IMR-90 (cell line): ENCODE results near the gene GCH1. TPM values are rescaled to one million over a fixed set of nuclear protein-coding genes. Genes with fewer than 3 reads are reported as not detected.

Source experiments
- ATAC-seq: fragments of 200-7000 bp; cut with Tn5 transposase; 2 replicates; pipeline ENCODE4 v1.9.1; 2020; ENCODE audit warnings: low read depth, mild to moderate bottlenecking, moderate library complexity
- BruUV-seq: library from RNA; stranded (reverse); fragments of 400-500 nt; replicated peaks from 2 replicates; lab custom pipeline; 2021; lab: Mats Ljungman, UMichigan
- CTCF ChIA-PET: fragments of 300-600 bp; formaldehyde crosslinking; extraction: SDS; loops from one replicate; lab custom pipeline; 2021; ENCODE audit warnings: antibody characterized with exemption; lab: Yijun Ruan, JAX
- POLR2A ChIA-PET: fragments of 300-600 bp; sonication (Branson Sonifier 250); formaldehyde crosslinking; loops from one replicate; lab custom pipeline; 2022; ENCODE audit warnings: antibody characterized with exemption; ENCODE audit not compliant: unreplicated experiment; lab: Charles Lee
- DNase-seq: peaks from one replicate; pipeline ENCODE4 v3.0.0; 2013
- H2AFZ ChIP-seq: replicated peaks from 2 replicates; pipeline ENCODE3; 2013; ENCODE audit warnings: low read length, mild to moderate bottlenecking; ENCODE audit not compliant: poor library complexity
- H2AK5ac ChIP-seq: 2 replicates; pipeline ENCODE4 v1.6.1; 2013; ENCODE audit warnings: low read depth, low read length, inconsistent platforms
- H2AK9ac ChIP-seq: replicated peaks from 2 replicates; pipeline ENCODE3; 2013; ENCODE audit warnings: mild to moderate bottlenecking, low read depth, low read length, moderate library complexity; ENCODE audit not compliant: poor library complexity
- H2BK120ac ChIP-seq: 2 replicates; pipeline ENCODE4 v1.6.1; 2013; ENCODE audit warnings: low read depth, low read length, inconsistent platforms
- H2BK15ac ChIP-seq: 3 replicates; pipeline ENCODE4 v1.6.1; 2013; ENCODE audit warnings: low read depth, low read length, inconsistent platforms
- H2BK20ac ChIP-seq: 2 replicates; pipeline ENCODE4 v1.6.1; 2013; ENCODE audit warnings: low read depth, mild to moderate bottlenecking, inconsistent platforms, low read length, moderate library complexity
- H2BK5ac ChIP-seq: 2 replicates; pipeline ENCODE4 v1.6.1; 2013; ENCODE audit warnings: mild to moderate bottlenecking, low read depth, low read length, inconsistent platforms; ENCODE audit not compliant: poor library complexity, severe bottlenecking
- H3K14ac ChIP-seq: replicated peaks from 2 replicates; pipeline ENCODE4 v1.6.1; 2013; ENCODE audit warnings: low read depth, low read length, inconsistent platforms
- H3K18ac ChIP-seq: 2 replicates; pipeline ENCODE4 v1.6.1; 2013; ENCODE audit warnings: low read depth, low read length, control low read depth
- H3K23ac ChIP-seq: 2 replicates; pipeline ENCODE4 v1.6.1; 2013; ENCODE audit warnings: low read depth, low read length, inconsistent platforms
- H3K27ac ChIP-seq: 2 replicates; pipeline ENCODE4 v1.5.1; 2013; ENCODE audit warnings: mild to moderate bottlenecking, control low read depth, low read length; ENCODE audit not compliant: insufficient read depth
- H3K27me3 ChIP-seq: 2 replicates; pipeline ENCODE4 v1.6.1; 2013; ENCODE audit warnings: low read length; ENCODE audit not compliant: control insufficient read depth, insufficient read depth
- H3K36me3 ChIP-seq: 2 replicates; pipeline ENCODE4 v1.6.1; 2013; ENCODE audit warnings: low read length, mixed read lengths; ENCODE audit not compliant: control insufficient read depth, insufficient read depth
- H3K4ac ChIP-seq: 2 replicates; pipeline ENCODE4 v1.6.1; 2013; ENCODE audit warnings: low read depth, low read length, inconsistent platforms
- H3K4me1 ChIP-seq: 2 replicates; pipeline ENCODE4 v1.6.1; 2013; ENCODE audit warnings: low read length, mixed read lengths; ENCODE audit not compliant: control insufficient read depth, insufficient read depth
- H3K4me2 ChIP-seq: 2 replicates; pipeline ENCODE4 v1.6.1; 2013; ENCODE audit warnings: low read depth, mild to moderate bottlenecking, control low read depth, low read length, moderate library complexity
- H3K4me3 ChIP-seq: 2 replicates; pipeline ENCODE4 v1.5.1; 2013; ENCODE audit warnings: low read depth, mild to moderate bottlenecking, control low read depth, low read length, moderate library complexity; ENCODE audit not compliant: insufficient read depth
- H3K56ac ChIP-seq: 2 replicates; pipeline ENCODE4 v1.6.1; 2013; ENCODE audit warnings: low read length, inconsistent platforms; ENCODE audit not compliant: insufficient read depth; ENCODE audit errors: extremely low read depth
- H3K79me1 ChIP-seq, 2 experiments: 2 replicates each; pipeline ENCODE4 v1.6.1; 2013; ENCODE audit warnings: low read length in 2 of 2, inconsistent platforms in 1 of 2, low read depth in 1 of 2
- H3K9ac ChIP-seq: 2 replicates; pipeline ENCODE4 v1.6.1; 2013; ENCODE audit warnings: low read depth, low read length, control low read depth
- H3K9me1 ChIP-seq: 2 replicates; pipeline ENCODE4 v1.6.1; 2013; ENCODE audit warnings: low read length, inconsistent platforms; ENCODE audit not compliant: insufficient read depth
- H3K9me3 ChIP-seq: 2 replicates; pipeline ENCODE4 v1.6.1; 2013; ENCODE audit warnings: low read length; ENCODE audit not compliant: control insufficient read depth, insufficient read depth
- H4K20me1 ChIP-seq: 2 replicates; pipeline ENCODE4 v1.6.1; 2013; ENCODE audit warnings: low read length, inconsistent platforms; ENCODE audit not compliant: insufficient read depth
- H4K5ac ChIP-seq: 2 replicates; pipeline ENCODE4 v1.6.1; 2013; ENCODE audit warnings: mild to moderate bottlenecking, low read depth, low read length, control low read depth
- H4K8ac ChIP-seq, 2 experiments: 2 replicates each; pipeline ENCODE4 v1.6.1; 2013; ENCODE audit warnings: low read depth in 2 of 2, low read length in 2 of 2, control low read depth in 1 of 2, inconsistent platforms in 1 of 2
- H4K91ac ChIP-seq: 2 replicates; pipeline ENCODE4 v1.6.1; 2013; ENCODE audit warnings: low read depth, low read length, inconsistent platforms; ENCODE audit not compliant: insufficient read depth
- MAZ ChIP-seq: IDR thresholded peaks from 2 replicates; pipeline ENCODE4 v1.6.1; 2012; ENCODE audit warnings: low read depth, mild to moderate bottlenecking, low read length, improper control_type of control experiment, moderate library complexity, borderline replicate concordance
- RAD21 ChIP-seq: IDR thresholded peaks from 2 replicates; pipeline ENCODE4 v1.6.1; 2012; ENCODE audit warnings: low read length, improper control_type of control experiment
- SMC3 ChIP-seq: fragments of 150-350 bp; IDR thresholded peaks from 2 replicates; pipeline ENCODE4 v1.6.1; 2016; ENCODE audit warnings: low read depth, mild to moderate bottlenecking, antibody characterized with exemption, low read length, moderate library complexity
- WGBS, 2 experiments: methylation state at CpG; one replicate each; pipeline versions ENCODE4 v1.1.5 to v1.1.7; 2013; ENCODE audit warnings: missing lambda C conversion rate in 2 of 2; ENCODE audit not compliant: insufficient read length in 1 of 2; ENCODE audit errors: extremely low coverage in 2 of 2; 5-methylcytosine and 5-hydroxymethylcytosine counted together
- dilution Hi-C: fragments of 300-500 bp; cut with HindIII; formaldehyde crosslinking; loops from one replicate; pipeline ENCODE4 v1.14.3; 2018; ENCODE audit warnings: low sequenced_read_pairs; ENCODE audit not compliant: unreplicated experiment
- in situ Hi-C: fragments of 300-500 bp; cut with MboI; formaldehyde crosslinking; loops from 3 replicates; pipeline ENCODE4 v1.14.3; 2019; ENCODE audit warnings: low sequenced_read_pairs, inconsistent platforms, mixed read lengths
- intact Hi-C: fragments of 100-400 bp; cut with micrococcal nuclease; formaldehyde crosslinking; loops from 2 replicates; pipeline ENCODE4 v1.10.0; 2022
- polyA plus RNA-seq, 3 experiments: library from polyadenylated mRNA; depleted of rRNA; stranded (reverse); fragments of >200 nt; gene quantifications; 2 replicates each; pipeline ENCODE4 v1.2.3, GENCODE V29; 2012; ENCODE audit warnings: low replicate concordance in 1 of 3
- total RNA-seq: library from RNA; depleted of rRNA; stranded (reverse); fragments of >200 nt; gene quantifications from 2 replicates; pipeline ENCODE4 v1.2.3, GENCODE V29; 2012
- TF ChIP-seq, protein P1 (sequence below): conservative IDR thresholded peaks from 2 replicates; pipeline ENCODE4 v1.5.1; 2012; ENCODE audit warnings: mild to moderate bottlenecking, low read depth, low read length, improper control_type of control experiment

GCH1 gene
- total and polyA plus RNA-seq, 2 of the 4 experiments (the other 2 are of a cell fraction) = 0.54 to 0.74 TPM

- Histone ChIP-seq H3K9me1 (peaks cover 2% of the 10 kb centered on the region; the same call in 1 of the 2 replicates), H3K79me1 (no peaks in the 10 kb centered on the region), H3K36me3 (no peaks in the 10 kb centered on the region), H3K18ac (no peak overlapping the region), H4K5ac (no peak overlapping the region), H3K4ac (no peak overlapping the region), H3K9me3 (no peaks in the 10 kb centered on the region), H2AK5ac (no peak overlapping the region), H2BK20ac (no peak overlapping the region), H4K8ac (no peak overlapping the region), H2BK15ac (no peak overlapping the region), H2AK9ac (no peak overlapping the region), H2BK5ac (no peak overlapping the region), H3K56ac (no peak overlapping the region), H3K23ac (no peak overlapping the region), H2BK120ac (no peak overlapping the region), H3K9ac (no peak overlapping the region), H3K4me2 (no peak overlapping the region), H3K4me3 (no peak overlapping the region), H4K20me1 (no peaks in the 10 kb centered on the region), H3K27me3 (no peaks in the 10 kb centered on the region), H3K4me1 (no peaks in the 10 kb centered on the region), H3K14ac (no peak overlapping the region), H2AFZ (peak overlapping the region; percentile 40), H4K91ac (no peak overlapping the region), H3K27ac (no peak overlapping the region)
- peak; percentile 80 for DNase-seq
- intact Hi-C loops = loop anchor here (1.0 kb wide), 1 partner anchor 329 kb away; no protein-coding TSS in a partner anchor
- no TSS peak for BruUV-seq
- ChIA-PET CTCF (interaction anchor here (0.9 kb wide), 1 partner anchor 22 kb away, joined by 3 read pairs; no protein-coding TSS in a partner anchor), POLR2A (no interaction called here)
- dilution Hi-C loops = no loop called here
- in situ Hi-C loops = no loop called here
- no CpG with 5 or more reads among the region's 3 CpGs for WGBS, 2 experiments
- ATAC-seq = peak; percentile 73
- TF ChIP-seq, protein P1, sequence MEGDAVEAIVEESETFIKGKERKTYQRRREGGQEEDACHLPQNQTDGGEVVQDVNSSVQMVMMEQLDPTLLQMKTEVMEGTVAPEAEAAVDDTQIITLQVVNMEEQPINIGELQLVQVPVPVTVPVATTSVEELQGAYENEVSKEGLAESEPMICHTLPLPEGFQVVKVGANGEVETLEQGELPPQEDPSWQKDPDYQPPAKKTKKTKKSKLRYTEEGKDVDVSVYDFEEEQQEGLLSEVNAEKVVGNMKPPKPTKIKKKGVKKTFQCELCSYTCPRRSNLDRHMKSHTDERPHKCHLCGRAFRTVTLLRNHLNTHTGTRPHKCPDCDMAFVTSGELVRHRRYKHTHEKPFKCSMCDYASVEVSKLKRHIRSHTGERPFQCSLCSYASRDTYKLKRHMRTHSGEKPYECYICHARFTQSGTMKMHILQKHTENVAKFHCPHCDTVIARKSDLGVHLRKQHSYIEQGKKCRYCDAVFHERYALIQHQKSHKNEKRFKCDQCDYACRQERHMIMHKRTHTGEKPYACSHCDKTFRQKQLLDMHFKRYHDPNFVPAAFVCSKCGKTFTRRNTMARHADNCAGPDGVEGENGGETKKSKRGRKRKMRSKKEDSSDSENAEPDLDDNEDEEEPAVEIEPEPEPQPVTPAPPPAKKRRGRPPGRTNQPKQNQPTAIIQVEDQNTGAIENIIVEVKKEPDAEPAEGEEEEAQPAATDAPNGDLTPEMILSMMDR = peak; percentile 71
- peak; percentile 50; the same call in 1 of the 2 replicates for TF ChIP-seq RAD21
- peak; percentile 47; the same call in 1 of the 2 replicates for TF ChIP-seq SMC3
- TF ChIP-seq MAZ = no peak
Observed at GRCh38 chr14:54893151-54893760, 9.4 kb downstream of the GCH1 start.
